ENCODE measurements around the gene BPI.

GRCh38 chr20:38269715-38270114 lies 34.2 kb upstream of the BPI start:
- TF ChIP-seq CTCF (IDR thresholded peaks at IDR 0.05) (no peak), POLR2AphosphoS5 (IDR thresholded peaks at IDR 0.05) (no peak)
